Adrenal gland (tissue), 5 donors: ENCODE results near the gene AP1S1.

ENCODE experiments used
- POLR2A ChIP-seq, 2 donors: fragments of 450-650 bp; IDR thresholded peaks; one replicate each; pipeline ENCODE4 v1.6.1; 2017; ENCODE audit warnings: antibody characterized with exemption in 2 of 2, mild to moderate bottlenecking in 2 of 2, moderate library complexity in 1 of 2
- TF ChIP-seq, protein P1 (sequence below), 6 experiments: fragments of 450-650 bp in 4 of 6; fragments of 200-600 bp in 2 of 6; sonication (generic) in 1 of 6; IDR thresholded peaks; 1 replicate in 5 of 6; 2 replicates in 1 of 6; pipeline versions ENCODE4 v1.5.1 to v1.8.0; 2016 to 2021; ENCODE audit warnings: antibody characterized with exemption in 6 of 6, mild to moderate bottlenecking in 2 of 6, moderate library complexity in 1 of 6
- donor health status: DM: no; HTN: no; CAD: no.

DNA sequence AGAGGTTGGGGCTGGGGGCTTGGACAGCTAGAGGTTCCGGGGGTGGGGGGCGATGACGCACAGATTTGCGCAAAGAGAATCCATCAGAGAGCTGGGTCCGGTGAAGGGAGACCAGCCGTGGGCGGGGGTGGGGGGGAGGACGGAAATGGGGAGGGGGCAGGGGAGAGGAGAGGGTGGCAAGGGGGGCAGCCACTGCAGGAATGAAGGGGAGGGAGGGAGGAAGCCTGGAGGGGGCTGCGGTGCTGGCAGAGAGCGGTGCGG is 12.3 kb downstream of the AP1S1 start:
- TF ChIP-seq, protein P1, sequence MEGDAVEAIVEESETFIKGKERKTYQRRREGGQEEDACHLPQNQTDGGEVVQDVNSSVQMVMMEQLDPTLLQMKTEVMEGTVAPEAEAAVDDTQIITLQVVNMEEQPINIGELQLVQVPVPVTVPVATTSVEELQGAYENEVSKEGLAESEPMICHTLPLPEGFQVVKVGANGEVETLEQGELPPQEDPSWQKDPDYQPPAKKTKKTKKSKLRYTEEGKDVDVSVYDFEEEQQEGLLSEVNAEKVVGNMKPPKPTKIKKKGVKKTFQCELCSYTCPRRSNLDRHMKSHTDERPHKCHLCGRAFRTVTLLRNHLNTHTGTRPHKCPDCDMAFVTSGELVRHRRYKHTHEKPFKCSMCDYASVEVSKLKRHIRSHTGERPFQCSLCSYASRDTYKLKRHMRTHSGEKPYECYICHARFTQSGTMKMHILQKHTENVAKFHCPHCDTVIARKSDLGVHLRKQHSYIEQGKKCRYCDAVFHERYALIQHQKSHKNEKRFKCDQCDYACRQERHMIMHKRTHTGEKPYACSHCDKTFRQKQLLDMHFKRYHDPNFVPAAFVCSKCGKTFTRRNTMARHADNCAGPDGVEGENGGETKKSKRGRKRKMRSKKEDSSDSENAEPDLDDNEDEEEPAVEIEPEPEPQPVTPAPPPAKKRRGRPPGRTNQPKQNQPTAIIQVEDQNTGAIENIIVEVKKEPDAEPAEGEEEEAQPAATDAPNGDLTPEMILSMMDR (IDR thresholded peaks at IDR 0.05) = no peak
- TF ChIP-seq POLR2A (IDR thresholded peaks at IDR 0.05) = no peak
